Esophagus muscularis mucosa (tissue), 4 donors: ENCODE data around the gene TVP23A. TPM values are rescaled to one million over a fixed set of nuclear protein-coding genes. Genes with fewer than 3 reads are reported as not detected.

Source experiments
- DNase-seq: peaks from one replicate; pipeline ENCODE4 v3.0.0-alpha.2; 2017; ENCODE audit errors: extremely low spot score
- H3K27ac ChIP-seq, 4 donors: fragments of 200-600 bp; sonication (generic); replicated peaks in 1 of 4; 1 replicate in 3 of 4; 2 replicates in 1 of 4; pipeline ENCODE4 v1.5.1; 2016 to 2019; ENCODE audit warnings: mild to moderate bottlenecking in 1 of 4
- H3K27me3 ChIP-seq, 4 donors: fragments of 200-600 bp; sonication (generic); one replicate each; pipeline versions ENCODE4 v1.5.1 to v1.6.0; 2016 to 2019
- H3K36me3 ChIP-seq, 4 donors: fragments of 200-600 bp; sonication (generic); one replicate each; pipeline ENCODE4 v1.5.1; 2016 to 2019
- H3K4me1 ChIP-seq, 4 donors: fragments of 200-600 bp; sonication (generic); one replicate each; pipeline ENCODE4 v1.5.1; 2016 to 2019
- H3K4me3 ChIP-seq, 4 donors: fragments of 200-600 bp; sonication (generic); 1 replicate in 2 of 4; 2 replicates in 2 of 4; pipeline ENCODE4 v1.5.1; 2016 to 2019; ENCODE audit warnings: mild to moderate bottlenecking in 4 of 4, moderate library complexity in 1 of 4
- H3K9me3 ChIP-seq, 4 donors: fragments of 200-600 bp; sonication (generic); 1 replicate in 3 of 4; 2 replicates in 1 of 4; pipeline ENCODE4 v1.5.1; 2016 to 2019
- CTCF ChIP-seq, 3 experiments: fragments of 200-600 bp in 2 of 3; fragments of 450-650 bp in 1 of 3; sonication (generic) in 2 of 3; IDR thresholded peaks; one replicate each; pipeline ENCODE4 v1.5.1; 2017 to 2019; ENCODE audit warnings: antibody characterized with exemption in 3 of 3, mild to moderate bottlenecking in 2 of 3, moderate library complexity in 1 of 3
- EP300 ChIP-seq: sonication (generic); formaldehyde crosslinking; IDR thresholded peaks from one replicate; pipeline ENCODE4 v1.6.1; 2017; ENCODE audit warnings: antibody characterized with exemption
- POLR2A ChIP-seq: fragments of 450-650 bp; IDR thresholded peaks from one replicate; pipeline ENCODE4 v1.6.1; 2017; ENCODE audit warnings: antibody characterized with exemption, moderate library complexity, mild to moderate bottlenecking, low read depth
- POLR2AphosphoS5 ChIP-seq, 2 donors: sonication (generic); formaldehyde crosslinking; IDR thresholded peaks; one replicate each; pipeline ENCODE4 v1.6.1; 2017; ENCODE audit warnings: antibody characterized with exemption in 2 of 2
- WGBS: methylation state at CpG from one replicate; pipeline ENCODE4 v1.1.5; 2018; 5-methylcytosine and 5-hydroxymethylcytosine counted together
- intact Hi-C: fragments of 100-400 bp; cut with DNase I; formaldehyde crosslinking; loops from one replicate; pipeline ENCODE4 v1.15.1; 2023
- total RNA-seq, 4 donors: library from RNA; depleted of rRNA; stranded (reverse); fragments of >200 nt; gene quantifications; one replicate each; pipeline versions ENCODE4 v1.1.0 to v1.2.1, GENCODE V29; 2016

TVP23A gene
- total RNA-seq, 4 donors from 2014 or later = 0.42 to 1.2 (median 0.80) TPM; not detected in 1

GRCh38 chr16:10839279-10839666, 20.7 kb upstream of the TVP23A start:
- intact Hi-C loops = no loop called here
- Histone ChIP-seq H3K4me3 (no peak overlapping the region), H3K36me3 (no peaks in the 10 kb centered on the region), H3K9me3 (no peaks in the 10 kb centered on the region), H3K27me3 (peaks cover 0 to 32% (median 0%) of the 10 kb centered on the region in 4 donors), H3K4me1 (peaks cover 0 to 2% (median 0%) of the 10 kb centered on the region in 4 donors), H3K27ac (no peak overlapping the region)
- 68% methylated on average over 6 of the region's 6 CpGs for WGBS
- no peak for TF ChIP-seq POLR2AphosphoS5 (IDR thresholded peaks at IDR 0.05)
- TF ChIP-seq EP300 = no peak
- TF ChIP-seq CTCF (IDR thresholded peaks at IDR 0.05) = no peak
- no peak for TF ChIP-seq POLR2A
- DNase-seq = no peak

DNA sequence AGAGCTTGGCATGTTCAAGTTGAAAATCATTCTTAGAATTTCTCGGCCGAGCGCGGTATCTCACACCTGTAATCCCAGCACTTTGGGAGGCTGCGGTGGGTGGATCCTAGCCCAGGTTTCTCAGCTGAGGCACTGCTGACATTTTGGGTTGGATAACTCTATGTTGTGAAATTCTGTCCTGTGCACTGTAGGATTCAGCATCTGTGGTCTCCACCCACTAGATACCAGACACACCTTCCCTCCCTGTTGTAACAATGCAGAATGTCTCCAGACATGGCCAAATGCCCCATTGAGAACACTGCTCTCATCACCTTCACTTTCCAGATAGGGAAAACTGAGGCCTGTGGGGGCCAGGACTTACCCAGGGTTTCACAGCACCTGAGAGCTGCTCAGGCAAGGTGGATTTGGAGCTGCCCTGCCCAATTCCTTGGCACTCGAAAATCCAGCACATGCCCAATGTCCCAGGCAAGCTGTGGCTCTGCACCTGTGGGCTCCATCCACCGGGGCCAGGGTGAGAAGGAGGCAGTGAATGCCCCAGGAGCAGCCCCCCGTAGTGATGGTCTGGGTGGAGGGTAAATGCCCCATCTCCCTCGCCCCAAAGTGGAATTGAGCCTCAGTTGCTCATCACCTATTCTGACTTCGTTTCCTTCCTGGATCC, 20.2 kb upstream of the TVP23A start:
- peaks cover 0 to 2% (median 0%) of the 10 kb centered on the region in 4 donors for H3K4me1 ChIP-seq
- H3K36me3 ChIP-seq = no peaks in the 10 kb centered on the region
- WGBS = 91% methylated on average over 10 of the region's 10 CpGs
- DNase-seq = no peak
- intact Hi-C loops = no loop called here
- no peak overlapping the region for H3K27ac ChIP-seq
- H3K9me3 ChIP-seq = no peaks in the 10 kb centered on the region
- TF ChIP-seq POLR2AphosphoS5 (IDR thresholded peaks at IDR 0.05) = no peak
- no peak for TF ChIP-seq EP300
- no peak for TF ChIP-seq CTCF (IDR thresholded peaks at IDR 0.05)
- H3K27me3 ChIP-seq = peaks cover 0 to 27% (median 0%) of the 10 kb centered on the region in 4 donors
- H3K4me3 ChIP-seq = no peak overlapping the region

- Histone ChIP-seq H3K36me3 (no peaks in the 10 kb centered on the region), H3K4me3 (no peak overlapping the region), H3K27me3 (peaks cover 0 to 11% (median 0%) of the 10 kb centered on the region in 4 donors), H3K4me1 (no peaks in the 10 kb centered on the region), H3K27ac (no peak overlapping the region), H3K9me3 (no peaks in the 10 kb centered on the region)
- 67% methylated on average over 1 of the region's 1 CpG for WGBS
- TF ChIP-seq POLR2A (no peak), POLR2AphosphoS5 (IDR thresholded peaks at IDR 0.05) (no peak), EP300 (no peak), CTCF (IDR thresholded peaks at IDR 0.05) (no peak)
- intact Hi-C loops = no loop called here
- DNase-seq = no peak
These were observed 17.7 kb upstream of the TVP23A start for GRCh38 chr16:10836174-10836853.

DNA sequence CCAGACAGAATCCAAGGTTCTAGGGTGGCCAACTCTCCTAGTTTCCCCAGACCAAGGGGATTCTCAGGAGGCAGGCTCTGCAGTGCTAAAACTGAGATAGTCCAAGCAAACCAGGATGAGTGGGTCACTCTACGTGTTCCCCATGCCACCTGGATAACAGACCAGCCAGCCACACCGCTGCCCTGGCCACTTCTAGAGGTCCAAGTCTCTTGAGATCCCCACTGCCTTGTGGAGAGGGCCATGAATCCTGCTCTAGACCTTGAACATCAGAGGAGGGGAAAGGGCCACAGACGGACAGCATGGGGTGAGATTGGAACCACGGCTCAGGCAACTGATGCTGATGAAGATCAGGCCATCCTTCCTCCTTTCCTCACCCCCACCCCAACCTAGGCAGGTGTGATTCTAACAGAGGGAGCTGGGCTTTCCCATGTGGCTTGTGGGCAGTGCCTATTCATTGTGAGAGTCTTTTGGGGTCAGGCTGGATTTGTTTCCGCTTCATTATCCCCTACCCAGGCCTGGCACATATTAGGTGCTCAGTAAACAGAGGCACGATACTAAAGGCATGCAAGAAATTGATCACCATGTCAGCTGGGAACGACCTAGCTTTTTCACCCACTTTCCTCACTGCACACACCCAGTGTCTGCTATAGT, 16.8 kb upstream of the TVP23A start:
- no peaks in the 10 kb centered on the region for H3K9me3 ChIP-seq
- intact Hi-C loops = no loop called here

More for the DNA sequence above, 16.8 kb upstream of the TVP23A start:
- H3K27me3 ChIP-seq = peaks cover 0 to 11% (median 0%) of the 10 kb centered on the region in 4 donors
- TF ChIP-seq POLR2A (no peak), EP300 (no peak), POLR2AphosphoS5 (IDR thresholded peaks at IDR 0.05) (no peak), CTCF (IDR thresholded peaks at IDR 0.05) (no peak)
- no peak overlapping the region for H3K4me3 ChIP-seq
- no peaks in the 10 kb centered on the region for H3K4me1 ChIP-seq
- H3K27ac ChIP-seq = no peak overlapping the region
- 92% methylated on average over 6 of the region's 7 CpGs for WGBS
- no peaks in the 10 kb centered on the region for H3K36me3 ChIP-seq
- DNase-seq = no peak
